HEK293 (cell line): ENCODE measurements around the gene ZNF582.

Source experiments
- BCL11A ChIP-seq: fragments of 450-650 bp; formaldehyde crosslinking; IDR thresholded peaks from 2 replicates; pipeline ENCODE4 v1.5.1; 2016; ENCODE audit warnings: low read depth, missing biosample characterization, missing genetic modification characterization
- EGR2 ChIP-seq: fragments of 450-650 bp; formaldehyde crosslinking; IDR thresholded peaks from 2 replicates; pipeline ENCODE4 v1.5.1; 2016; ENCODE audit warnings: low read depth, missing biosample characterization, missing genetic modification characterization
- KLF7 ChIP-seq: fragments of 450-650 bp; formaldehyde crosslinking; IDR thresholded peaks from 2 replicates; pipeline ENCODE4 v1.5.1; 2016; ENCODE audit warnings: missing biosample characterization, missing genetic modification characterization, borderline replicate concordance
- PRDM1 ChIP-seq: fragments of 450-650 bp; formaldehyde crosslinking; IDR thresholded peaks from 2 replicates; pipeline ENCODE4; 2016; ENCODE audit warnings: missing biosample characterization, missing genetic modification characterization
- ZBTB10 ChIP-seq: fragments of 450-650 bp; formaldehyde crosslinking; IDR thresholded peaks from 2 replicates; pipeline ENCODE4 v1.5.1; 2016; ENCODE audit warnings: missing biosample characterization, missing genetic modification characterization
- ZEB2 ChIP-seq: fragments of 450-650 bp; formaldehyde crosslinking; IDR thresholded peaks from 2 replicates; pipeline ENCODE4 v1.5.1; 2016; ENCODE audit warnings: missing biosample characterization, missing genetic modification characterization
- ZFP41 ChIP-seq: fragments of 450-650 bp; formaldehyde crosslinking; IDR thresholded peaks from 2 replicates; pipeline ENCODE4 v1.5.1; 2016; ENCODE audit warnings: missing biosample characterization, missing genetic modification characterization, borderline replicate concordance
- ZIC2 ChIP-seq: fragments of 450-650 bp; formaldehyde crosslinking; IDR thresholded peaks from 2 replicates; pipeline ENCODE4 v1.5.1; 2016; ENCODE audit warnings: missing biosample characterization, missing genetic modification characterization
- ZNF132 ChIP-seq: fragments of 450-650 bp; formaldehyde crosslinking; IDR thresholded peaks from 2 replicates; pipeline ENCODE4 v1.5.1; 2017; ENCODE audit warnings: missing biosample characterization, missing genetic modification characterization, borderline replicate concordance
- ZNF157 ChIP-seq: fragments of 450-650 bp; formaldehyde crosslinking; IDR thresholded peaks from 2 replicates; pipeline ENCODE4 v1.5.1; 2016; ENCODE audit warnings: missing biosample characterization, missing genetic modification characterization
- ZNF16 ChIP-seq: fragments of 450-650 bp; formaldehyde crosslinking; IDR thresholded peaks from 2 replicates; pipeline ENCODE4 v1.5.1; 2016; ENCODE audit warnings: low read depth, missing biosample characterization, missing genetic modification characterization
- ZNF211 ChIP-seq: fragments of 450-650 bp; formaldehyde crosslinking; IDR thresholded peaks from 2 replicates; pipeline ENCODE4 v1.5.1; 2016; ENCODE audit warnings: low read depth, missing biosample characterization, missing genetic modification characterization
- ZNF214 ChIP-seq: fragments of 450-650 bp; formaldehyde crosslinking; IDR thresholded peaks from 2 replicates; pipeline ENCODE4 v1.5.1; 2017; ENCODE audit warnings: missing biosample characterization, mild to moderate bottlenecking, missing genetic modification characterization, borderline replicate concordance
- ZNF221 ChIP-seq: fragments of 450-650 bp; formaldehyde crosslinking; IDR thresholded peaks from 2 replicates; pipeline ENCODE4 v1.5.1; 2017; ENCODE audit warnings: missing biosample characterization, missing genetic modification characterization, borderline replicate concordance
- ZNF239 ChIP-seq: fragments of 450-650 bp; formaldehyde crosslinking; IDR thresholded peaks from 2 replicates; pipeline ENCODE4 v1.5.1; 2016; ENCODE audit warnings: missing biosample characterization, missing genetic modification characterization
- ZNF24 ChIP-seq: fragments of 450-650 bp; formaldehyde crosslinking; IDR thresholded peaks from 2 replicates; pipeline ENCODE4 v1.5.1; 2016; ENCODE audit warnings: missing biosample characterization, missing genetic modification characterization
- ZNF302 ChIP-seq: fragments of 450-650 bp; formaldehyde crosslinking; IDR thresholded peaks from 2 replicates; pipeline ENCODE4 v1.5.1; 2016; ENCODE audit warnings: missing biosample characterization, missing genetic modification characterization, low read depth
- ZNF354C ChIP-seq: fragments of 450-650 bp; formaldehyde crosslinking; IDR thresholded peaks from 2 replicates; pipeline ENCODE4 v1.5.1; 2016; ENCODE audit warnings: missing biosample characterization, missing genetic modification characterization, low read depth, borderline replicate concordance
- ZNF362 ChIP-seq: fragments of 450-650 bp; formaldehyde crosslinking; IDR thresholded peaks from 2 replicates; pipeline ENCODE4 v1.5.1; 2016; ENCODE audit warnings: missing biosample characterization, missing genetic modification characterization
- ZNF366 ChIP-seq: fragments of 450-650 bp; formaldehyde crosslinking; conservative IDR thresholded peaks from 2 replicates; pipeline ENCODE4 v1.5.1; 2016; ENCODE audit warnings: missing biosample characterization, missing genetic modification characterization
- ZNF391 ChIP-seq: fragments of 450-650 bp; formaldehyde crosslinking; IDR thresholded peaks from 2 replicates; pipeline ENCODE4 v1.5.1; 2016; ENCODE audit warnings: low read depth, missing biosample characterization, missing genetic modification characterization, borderline replicate concordance
- ZNF404 ChIP-seq: fragments of 450-650 bp; formaldehyde crosslinking; IDR thresholded peaks from 2 replicates; pipeline ENCODE4 v1.5.1; 2017; ENCODE audit warnings: missing biosample characterization, missing genetic modification characterization
- ZNF473 ChIP-seq: fragments of 450-650 bp; formaldehyde crosslinking; IDR thresholded peaks from 2 replicates; pipeline ENCODE4 v1.5.1; 2017; ENCODE audit warnings: missing biosample characterization, missing genetic modification characterization
- ZNF558 ChIP-seq: fragments of 450-650 bp; formaldehyde crosslinking; IDR thresholded peaks from 2 replicates; pipeline ENCODE4 v1.5.1; 2016; ENCODE audit warnings: missing biosample characterization, missing genetic modification characterization
- ZNF571 ChIP-seq: fragments of 450-650 bp; formaldehyde crosslinking; IDR thresholded peaks from 2 replicates; pipeline ENCODE4 v1.5.0; 2017; ENCODE audit warnings: missing biosample characterization, missing genetic modification characterization
- ZNF585B ChIP-seq: fragments of 450-650 bp; formaldehyde crosslinking; IDR thresholded peaks from 2 replicates; pipeline ENCODE4 v1.5.1; 2016; ENCODE audit warnings: missing biosample characterization, missing genetic modification characterization
- ZNF610 ChIP-seq: fragments of 450-650 bp; formaldehyde crosslinking; IDR thresholded peaks from 2 replicates; pipeline ENCODE4 v1.5.1; 2016; ENCODE audit warnings: missing biosample characterization, missing genetic modification characterization, borderline replicate concordance
- ZNF624 ChIP-seq: fragments of 450-650 bp; formaldehyde crosslinking; IDR thresholded peaks from 2 replicates; pipeline ENCODE4 v1.5.1; 2017; ENCODE audit warnings: missing biosample characterization, missing genetic modification characterization
- ZNF670 ChIP-seq: fragments of 450-650 bp; formaldehyde crosslinking; IDR thresholded peaks from 2 replicates; pipeline ENCODE4 v1.5.1; 2016; ENCODE audit warnings: missing biosample characterization, missing genetic modification characterization, low read depth
- ZNF677 ChIP-seq: fragments of 450-650 bp; IDR thresholded peaks from 2 replicates; pipeline ENCODE4 v1.5.0; 2018; ENCODE audit warnings: missing biosample characterization, mild to moderate bottlenecking, missing genetic modification characterization, moderate library complexity
- ZNF707 ChIP-seq: fragments of 450-650 bp; formaldehyde crosslinking; IDR thresholded peaks from 2 replicates; pipeline ENCODE4 v1.5.1; 2016; ENCODE audit warnings: missing biosample characterization, missing genetic modification characterization
- ZNF747 ChIP-seq: fragments of 450-650 bp; formaldehyde crosslinking; IDR thresholded peaks from 2 replicates; pipeline ENCODE4 v1.5.1; 2016; ENCODE audit warnings: missing biosample characterization, missing genetic modification characterization
- ZNF791 ChIP-seq: fragments of 450-650 bp; formaldehyde crosslinking; IDR thresholded peaks from 2 replicates; pipeline ENCODE4 v1.5.1; 2016; ENCODE audit warnings: missing biosample characterization, missing genetic modification characterization
- TF ChIP-seq, protein P1 (sequence below): fragments of 450-650 bp; formaldehyde crosslinking; IDR thresholded peaks from 2 replicates; pipeline ENCODE4 v1.5.1; 2016; ENCODE audit warnings: missing biosample characterization, missing genetic modification characterization

ZNF582 gene

GRCh38 chr19:56393119-56394012 lies at the start of gene ZNF582 (continued):
- TF ChIP-seq ZEB2 (tag by site-specific recombination) = peak; percentile 81
- TF ChIP-seq PRDM1 = no peak
- TF ChIP-seq ZNF404 (tag by site-specific recombination) = no peak
- no peak for TF ChIP-seq ZNF707 (tag by site-specific recombination)
- TF ChIP-seq ZNF157 (tag by site-specific recombination) = no peak
- no peak for TF ChIP-seq ZNF362 (tag by site-specific recombination)
- no peak for TF ChIP-seq ZNF354C
- peak; percentile 68 for TF ChIP-seq ZNF24 (tag by site-specific recombination)
- TF ChIP-seq ZNF610 (tag by site-specific recombination) = no peak
- TF ChIP-seq, protein P1, sequence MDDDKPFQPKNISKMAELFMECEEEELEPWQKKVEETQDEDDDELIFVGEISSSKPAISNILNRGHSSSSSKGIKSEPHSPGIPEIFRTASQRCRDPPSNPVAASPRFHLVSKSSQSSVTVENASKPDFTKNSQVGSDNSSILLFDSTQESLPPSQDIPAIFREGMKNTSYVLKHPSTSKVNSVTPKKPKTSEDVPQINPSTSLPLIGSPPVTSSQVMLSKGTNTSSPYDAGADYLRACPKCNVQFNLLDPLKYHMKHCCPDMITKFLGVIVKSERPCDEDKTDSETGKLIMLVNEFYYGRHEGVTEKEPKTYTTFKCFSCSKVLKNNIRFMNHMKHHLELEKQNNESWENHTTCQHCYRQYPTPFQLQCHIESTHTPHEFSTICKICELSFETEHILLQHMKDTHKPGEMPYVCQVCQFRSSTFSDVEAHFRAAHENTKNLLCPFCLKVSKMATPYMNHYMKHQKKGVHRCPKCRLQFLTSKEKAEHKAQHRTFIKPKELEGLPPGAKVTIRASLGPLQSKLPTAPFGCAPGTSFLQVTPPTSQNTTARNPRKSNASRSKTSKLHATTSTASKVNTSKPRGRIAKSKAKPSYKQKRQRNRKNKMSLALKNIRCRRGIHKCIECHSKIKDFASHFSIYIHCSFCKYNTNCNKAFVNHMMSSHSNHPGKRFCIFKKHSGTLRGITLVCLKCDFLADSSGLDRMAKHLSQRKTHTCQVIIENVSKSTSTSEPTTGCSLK (tag by site-specific recombination) = no peak; the same call in 1 of the 2 replicates
- TF ChIP-seq ZNF221 (tag by site-specific recombination) = no peak
- no peak for TF ChIP-seq ZNF670 (tag by site-specific recombination)
- peak; percentile 87 for TF ChIP-seq ZBTB10 (tag by site-specific recombination)
- no peak for TF ChIP-seq ZNF747 (tag by site-specific recombination)
- TF ChIP-seq ZNF624 (tag by site-specific recombination) = no peak
- TF ChIP-seq ZNF211 = no peak
- TF ChIP-seq KLF7 = no peak; the same call in 1 of the 2 replicates
- peak; percentile 73; the same call in 1 of the 2 replicates for TF ChIP-seq ZNF391 (tag by site-specific recombination)
- no peak for TF ChIP-seq ZNF791 (tag by site-specific recombination)
- no peak; the same call in 1 of the 2 replicates for TF ChIP-seq ZNF558 (tag by site-specific recombination)
- TF ChIP-seq ZNF571 (tag by site-specific recombination) = no peak
- no peak for TF ChIP-seq BCL11A (tag by site-specific recombination)
- TF ChIP-seq ZNF677 (tag by site-specific recombination) = no peak
- no peak for TF ChIP-seq ZNF214 (tag by site-specific recombination)
- no peak for TF ChIP-seq ZNF132 (tag by site-specific recombination)
- no peak for TF ChIP-seq ZNF366 (tag by site-specific recombination)
- no peak for TF ChIP-seq ZNF473 (tag by site-specific recombination)
- TF ChIP-seq ZFP41 (tag by site-specific recombination) = no peak
- TF ChIP-seq ZNF302 (tag by site-specific recombination) = no peak
- TF ChIP-seq ZNF585B (tag by site-specific recombination) = no peak
- TF ChIP-seq ZNF239 (tag by site-specific recombination) = 0 out of 2 replicates have a peak, but pooled peaks have one; percentile 42
- TF ChIP-seq ZIC2 (tag by site-specific recombination) = no peak
- TF ChIP-seq ZNF16 (tag by site-specific recombination) = no peak
- peak; percentile 40; the same call in 1 of the 2 replicates for TF ChIP-seq EGR2 (tag by site-specific recombination)
